ENCODE data around the gene TUBA3D. TPM values are rescaled to one million over a fixed set of nuclear protein-coding genes. Genes with fewer than 3 reads are reported as not detected.

TUBA3D gene
- total and polyA plus RNA-seq, 9 of the 15 experiments (the other 6 are each of a cell fraction or from before 2014, with no cell fraction given), result not detected

- TF ChIP-seq CBX2 (IDR thresholded peaks at IDR 0.05; ENCODE audit: insufficient read depth, low read length, poor library complexity, severe bottlenecking) (no peak), PTRF (tag; IDR thresholded peaks at IDR 0.05) (no peak), PCBP1 (IDR thresholded peaks at IDR 0.05; ENCODE audit: low read depth, low read length, poor library complexity, severe bottlenecking) (no peak), MGA (IDR thresholded peaks at IDR 0.05) (no peak), RBM17 (IDR thresholded peaks at IDR 0.05; ENCODE audit: borderline replicate concordance, low read depth, low read length) (no peak), BACH1 (tag; IDR thresholded peaks at IDR 0.05) (no peak), FOXA3 (CRISPR knock-in tag; conservative IDR thresholded peaks at IDR 0.05 in 1 of 2, IDR thresholded peaks at IDR 0.05 in 1 of 2) (peak in 1 of 2 experiments; percentile 81; a peak in 2 of 4 replicates), NFRKB (IDR thresholded peaks at IDR 0.05; ENCODE audit: low read depth) (peak; percentile 63; the same call in 1 of the 2 replicates), ILF3 (IDR thresholded peaks at IDR 0.05; ENCODE audit: borderline replicate concordance) (no peak), SIRT6 (IDR thresholded peaks at IDR 0.05; ENCODE audit: low read depth, low read length) (no peak), RBM22 (IDR thresholded peaks at IDR 0.05; ENCODE audit: low read depth, low read length, poor library complexity, severe bottlenecking) (no peak)
- TF ChIP-seq, protein P1, sequence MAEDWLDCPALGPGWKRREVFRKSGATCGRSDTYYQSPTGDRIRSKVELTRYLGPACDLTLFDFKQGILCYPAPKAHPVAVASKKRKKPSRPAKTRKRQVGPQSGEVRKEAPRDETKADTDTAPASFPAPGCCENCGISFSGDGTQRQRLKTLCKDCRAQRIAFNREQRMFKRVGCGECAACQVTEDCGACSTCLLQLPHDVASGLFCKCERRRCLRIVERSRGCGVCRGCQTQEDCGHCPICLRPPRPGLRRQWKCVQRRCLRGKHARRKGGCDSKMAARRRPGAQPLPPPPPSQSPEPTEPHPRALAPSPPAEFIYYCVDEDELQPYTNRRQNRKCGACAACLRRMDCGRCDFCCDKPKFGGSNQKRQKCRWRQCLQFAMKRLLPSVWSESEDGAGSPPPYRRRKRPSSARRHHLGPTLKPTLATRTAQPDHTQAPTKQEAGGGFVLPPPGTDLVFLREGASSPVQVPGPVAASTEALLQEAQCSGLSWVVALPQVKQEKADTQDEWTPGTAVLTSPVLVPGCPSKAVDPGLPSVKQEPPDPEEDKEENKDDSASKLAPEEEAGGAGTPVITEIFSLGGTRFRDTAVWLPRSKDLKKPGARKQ (CRISPR knock-in tag; IDR thresholded peaks at IDR 0.05), result no peak
- TF ChIP-seq, protein P2, sequence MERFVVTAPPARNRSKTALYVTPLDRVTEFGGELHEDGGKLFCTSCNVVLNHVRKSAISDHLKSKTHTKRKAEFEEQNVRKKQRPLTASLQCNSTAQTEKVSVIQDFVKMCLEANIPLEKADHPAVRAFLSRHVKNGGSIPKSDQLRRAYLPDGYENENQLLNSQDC (CRISPR knock-in tag; IDR thresholded peaks at IDR 0.05), result no peak
Measured at GRCh38 chr2:131492418-131493198, 16.7 kb downstream of the TUBA3D start (continued).

Data from K562 (cell line).